Keratinocyte (primary cell): ENCODE results near the gene ABCC11. TPM values are rescaled to one million over a fixed set of nuclear protein-coding genes. Genes with fewer than 3 reads are reported as not detected.

Experiments
- DNase-seq: peaks from one replicate; pipeline ENCODE4 v3.0.0-alpha.2; 2011; ENCODE audit warnings: low read depth, missing footprints, low spot score
- FAIRE-seq: peaks from 2 replicates; lab custom pipeline; 2011; peaks lifted over from hg19 to GRCh38; lab: Jason Lieb, UNC
- H2AFZ ChIP-seq: 2 replicates; pipeline ENCODE4 v1.6.0; 2012; ENCODE audit warnings: low read length, control low read depth, inconsistent platforms; ENCODE audit not compliant: control insufficient read depth
- H3K27ac ChIP-seq: 2 replicates; pipeline ENCODE4 v1.5.1; 2011; ENCODE audit warnings: low read length; ENCODE audit not compliant: control insufficient read depth, insufficient read depth
- H3K27me3 ChIP-seq: 3 replicates; pipeline ENCODE4 v1.6.0; 2011; ENCODE audit warnings: low read length; ENCODE audit not compliant: control insufficient read depth, insufficient read depth; ENCODE audit errors: extremely low read depth
- H3K36me3 ChIP-seq, 2 experiments: 2 replicates in 1 of 2; 3 replicates in 1 of 2; pipeline ENCODE4 v1.5.1; 2011; ENCODE audit warnings: low read length in 2 of 2, mild to moderate bottlenecking in 1 of 2; ENCODE audit not compliant: control insufficient read depth in 2 of 2, insufficient read depth in 2 of 2; ENCODE audit errors: extremely low read depth in 1 of 2
- H3K4me1 ChIP-seq: 3 replicates; pipeline ENCODE4 v1.5.1; 2011; ENCODE audit warnings: low read length; ENCODE audit not compliant: control insufficient read depth, insufficient read depth; ENCODE audit errors: extremely low read depth
- H3K4me2 ChIP-seq: 3 replicates; pipeline ENCODE4 v1.6.0; 2011; ENCODE audit warnings: low read depth, low read length; ENCODE audit not compliant: control insufficient read depth, insufficient read depth; ENCODE audit errors: extremely low read depth
- H3K4me3 ChIP-seq, 3 experiments: fragments of 200-600 bp in 1 of 3; sonication (generic) in 1 of 3; 2 replicates in 2 of 3; 3 replicates in 1 of 3; pipeline ENCODE4 v1.5.1; 2011 to 2016; ENCODE audit warnings: low read length in 3 of 3, mild to moderate bottlenecking in 3 of 3, control low read depth in 2 of 3, inconsistent platforms in 1 of 3, low read depth in 1 of 3, mixed read lengths in 1 of 3, mixed run types in 1 of 3, moderate library complexity in 1 of 3; ENCODE audit not compliant: control insufficient read depth in 2 of 3, insufficient read depth in 2 of 3; ENCODE audit errors: extremely low read depth in 1 of 3
- H3K79me2 ChIP-seq: 2 replicates; pipeline ENCODE4 v1.6.0; 2012; ENCODE audit warnings: low read length; ENCODE audit not compliant: control insufficient read depth, insufficient read depth
- H3K9ac ChIP-seq: 3 replicates; pipeline ENCODE4 v1.6.0; 2011; ENCODE audit warnings: low read length; ENCODE audit not compliant: control insufficient read depth, insufficient read depth; ENCODE audit errors: extremely low read depth
- H3K9me1 ChIP-seq: 3 replicates; pipeline ENCODE4 v1.6.0; 2011; ENCODE audit warnings: low read length; ENCODE audit not compliant: control insufficient read depth, insufficient read depth; ENCODE audit errors: extremely low read depth
- H3K9me3 ChIP-seq: 2 replicates; pipeline ENCODE4 v1.5.1; 2012; ENCODE audit warnings: low read depth, low read length; ENCODE audit not compliant: control insufficient read depth
- H4K20me1 ChIP-seq: 3 replicates; pipeline ENCODE4 v1.6.0; 2011; ENCODE audit warnings: low read length; ENCODE audit not compliant: control insufficient read depth, insufficient read depth; ENCODE audit errors: extremely low read depth
- EZH2 ChIP-seq: IDR thresholded peaks from one replicate; pipeline ENCODE4 v1.6.1; 2012; ENCODE audit warnings: inconsistent platforms, mild to moderate bottlenecking, low read length, moderate library complexity
- dilution Hi-C: fragments of 300-500 bp; cut with MboI; formaldehyde crosslinking; loops from one replicate; pipeline ENCODE4 v1.7.0; 2020; ENCODE audit warnings: low sequenced_read_pairs; ENCODE audit not compliant: extremely low pct_ligation_motif_present
- polyA plus RNA-seq, 5 experiments: library from polyadenylated mRNA; depleted of rRNA in 3 of 5; stranded (reverse) in 3 of 5; stranded (forward) in 1 of 5; unstranded in 1 of 5; fragments of >200 nt; gene quantifications; 1 replicate in 1 of 5; 2 replicates in 3 of 5; 3 replicates in 1 of 5; pipeline versions ENCODE4 v1.2.1 to v1.2.3, GENCODE V29; 2011 to 2012; ENCODE audit warnings: missing spikeins in 2 of 5, low read depth in 1 of 5, low replicate concordance in 1 of 5
- TF ChIP-seq, protein P1 (sequence below), 3 experiments: IDR thresholded peaks in 1 of 3; conservative IDR thresholded peaks in 1 of 3; optimal IDR thresholded peaks in 1 of 3; 2 replicates in 2 of 3; 3 replicates in 1 of 3; pipeline versions ENCODE3 to v1.5.1; 2011; ENCODE audit warnings: low read length in 3 of 3, mild to moderate bottlenecking in 3 of 3, moderate library complexity in 2 of 3, control low read depth in 1 of 3, inconsistent platforms in 1 of 3; ENCODE audit not compliant: insufficient read depth in 2 of 3; ENCODE audit errors: extremely low read depth in 1 of 3

ABCC11 gene
- polyA plus RNA-seq, 1 donor (not counting 4 experiments of a cell fraction or from before 2014, with no cell fraction given): 0.33 TPM

DNA sequence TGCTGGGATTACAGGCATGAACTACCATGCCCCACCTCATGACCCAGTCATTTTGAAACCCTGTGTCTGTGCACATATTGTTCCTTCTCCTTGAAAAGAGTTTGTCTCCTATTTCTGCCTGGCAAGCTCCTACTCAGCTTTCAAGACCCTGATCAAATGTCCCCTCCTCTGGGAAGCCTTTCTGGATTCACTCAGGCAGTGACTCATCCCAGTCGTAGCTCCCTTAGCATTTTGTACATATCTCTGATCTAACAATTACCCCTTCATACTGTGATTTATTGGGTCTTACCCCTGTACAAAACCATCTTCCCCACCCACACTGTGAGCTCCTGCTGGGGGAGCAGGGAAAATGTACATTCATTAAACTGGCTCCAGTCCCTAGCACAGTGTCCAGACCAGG is 73.5 kb downstream of the ABCC11 start:
- Histone ChIP-seq H3K36me3 (no peaks in the 10 kb centered on the region), H2AFZ (no peak overlapping the region), H4K20me1 (no peaks in the 10 kb centered on the region), H3K4me3 (no peak overlapping the region), H3K4me2 (no peak overlapping the region), H3K9me1 (no peaks in the 10 kb centered on the region), H3K27ac (no peak overlapping the region), H3K9me3 (no peaks in the 10 kb centered on the region), H3K79me2 (no peaks in the 10 kb centered on the region), H3K27me3 (no peaks in the 10 kb centered on the region), H3K9ac (no peak overlapping the region), H3K4me1 (no peaks in the 10 kb centered on the region)
- DNase-seq (no peak), FAIRE-seq (no peak)
- dilution Hi-C loops: no loop called here
- TF ChIP-seq, protein P1, sequence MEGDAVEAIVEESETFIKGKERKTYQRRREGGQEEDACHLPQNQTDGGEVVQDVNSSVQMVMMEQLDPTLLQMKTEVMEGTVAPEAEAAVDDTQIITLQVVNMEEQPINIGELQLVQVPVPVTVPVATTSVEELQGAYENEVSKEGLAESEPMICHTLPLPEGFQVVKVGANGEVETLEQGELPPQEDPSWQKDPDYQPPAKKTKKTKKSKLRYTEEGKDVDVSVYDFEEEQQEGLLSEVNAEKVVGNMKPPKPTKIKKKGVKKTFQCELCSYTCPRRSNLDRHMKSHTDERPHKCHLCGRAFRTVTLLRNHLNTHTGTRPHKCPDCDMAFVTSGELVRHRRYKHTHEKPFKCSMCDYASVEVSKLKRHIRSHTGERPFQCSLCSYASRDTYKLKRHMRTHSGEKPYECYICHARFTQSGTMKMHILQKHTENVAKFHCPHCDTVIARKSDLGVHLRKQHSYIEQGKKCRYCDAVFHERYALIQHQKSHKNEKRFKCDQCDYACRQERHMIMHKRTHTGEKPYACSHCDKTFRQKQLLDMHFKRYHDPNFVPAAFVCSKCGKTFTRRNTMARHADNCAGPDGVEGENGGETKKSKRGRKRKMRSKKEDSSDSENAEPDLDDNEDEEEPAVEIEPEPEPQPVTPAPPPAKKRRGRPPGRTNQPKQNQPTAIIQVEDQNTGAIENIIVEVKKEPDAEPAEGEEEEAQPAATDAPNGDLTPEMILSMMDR (optimal IDR thresholded peaks at IDR 0.05 in 1 of 3, IDR thresholded peaks at IDR 0.05 in 1 of 3, conservative IDR thresholded peaks at IDR 0.05 in 1 of 3; ENCODE audit: extremely low read depth in 1 of 3, insufficient read depth in 2 of 3, low read length in 3 of 3): no peak
- TF ChIP-seq EZH2: no peak

DNA sequence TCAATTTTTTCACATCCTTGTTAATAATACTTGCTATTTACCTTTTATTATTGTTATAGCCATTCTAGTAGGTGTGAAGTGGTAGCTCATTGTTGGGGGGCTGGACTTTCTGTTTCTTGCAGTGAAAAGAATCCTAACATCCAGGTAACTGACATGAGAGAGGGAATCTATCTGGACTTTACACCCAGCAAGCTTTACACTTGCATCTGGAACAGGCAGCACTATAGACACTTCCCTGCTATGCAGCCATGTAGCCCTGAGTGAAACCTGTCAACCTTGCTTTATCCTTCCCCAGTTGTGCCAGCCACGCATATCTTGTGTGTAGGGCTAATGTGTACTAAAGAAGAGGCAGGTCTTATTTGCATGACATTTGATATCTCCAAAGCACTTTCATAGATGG is 74.7 kb downstream of the ABCC11 start:
- Histone ChIP-seq H3K27me3 (no peaks in the 10 kb centered on the region), H4K20me1 (no peaks in the 10 kb centered on the region), H3K36me3 (no peaks in the 10 kb centered on the region), H3K9ac (no peak overlapping the region), H3K9me1 (no peaks in the 10 kb centered on the region), H2AFZ (no peak overlapping the region), H3K4me3 (no peak overlapping the region), H3K4me1 (no peaks in the 10 kb centered on the region), H3K27ac (no peak overlapping the region), H3K4me2 (no peak overlapping the region), H3K9me3 (no peaks in the 10 kb centered on the region), H3K79me2 (no peaks in the 10 kb centered on the region)
- no peak for DNase-seq
- dilution Hi-C loops: no loop called here
- no peak for FAIRE-seq
- TF ChIP-seq, protein P1 (optimal IDR thresholded peaks at IDR 0.05 in 1 of 3, IDR thresholded peaks at IDR 0.05 in 1 of 3, conservative IDR thresholded peaks at IDR 0.05 in 1 of 3; ENCODE audit: extremely low read depth in 1 of 3, insufficient read depth in 2 of 3, low read length in 3 of 3): no peak
- TF ChIP-seq EZH2: no peak
